ENCODE measurements around the gene DRC7. TPM values are rescaled to one million over a fixed set of nuclear protein-coding genes. Genes with fewer than 3 reads are reported as not detected.

Gene DRC7
- total RNA-seq, 1 donor from 2014 or later = not detected

DNA sequence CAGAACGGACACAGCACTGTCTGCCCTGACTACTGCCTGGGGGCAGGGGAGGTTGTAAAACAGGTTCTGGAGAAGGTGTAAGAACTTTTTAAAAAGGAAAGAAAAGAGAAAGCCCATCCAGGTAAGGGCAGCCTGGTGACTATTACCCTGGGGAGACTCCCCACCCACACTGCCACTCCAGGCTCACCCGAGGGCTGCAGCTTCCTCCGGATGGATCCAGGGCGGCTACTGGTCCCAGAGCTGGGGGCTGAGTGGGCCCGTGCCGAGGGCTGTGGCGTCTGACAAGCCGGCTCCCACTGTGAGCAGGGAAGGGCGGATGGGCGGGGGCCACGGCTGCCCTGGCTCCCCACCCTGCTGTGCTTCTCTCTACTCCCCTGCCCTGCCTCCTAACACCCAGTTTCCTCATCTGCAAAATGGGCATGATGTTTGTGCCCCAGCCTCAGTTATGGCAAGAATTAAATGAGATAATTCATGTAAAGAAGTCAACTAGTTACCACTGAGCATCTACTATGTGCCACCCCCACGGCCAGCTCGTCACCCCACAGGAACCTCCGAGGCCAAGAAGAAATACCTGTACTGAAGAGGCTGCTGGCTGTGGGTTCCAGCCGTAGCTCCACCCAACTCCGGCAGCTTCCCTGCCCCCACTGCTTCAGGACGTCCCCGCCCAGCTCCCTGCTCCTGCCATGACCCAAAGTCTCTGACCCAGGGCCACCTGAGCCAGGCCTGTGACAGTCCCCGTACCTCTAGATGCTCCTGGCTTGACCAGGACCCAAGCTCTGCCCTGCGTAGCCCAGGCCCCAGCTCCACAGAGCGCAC lies 65.1 kb downstream of the DRC7 start:
- no peak for DNase-seq (ENCODE audit: extremely low read depth, low read depth, low spot score)

DNA sequence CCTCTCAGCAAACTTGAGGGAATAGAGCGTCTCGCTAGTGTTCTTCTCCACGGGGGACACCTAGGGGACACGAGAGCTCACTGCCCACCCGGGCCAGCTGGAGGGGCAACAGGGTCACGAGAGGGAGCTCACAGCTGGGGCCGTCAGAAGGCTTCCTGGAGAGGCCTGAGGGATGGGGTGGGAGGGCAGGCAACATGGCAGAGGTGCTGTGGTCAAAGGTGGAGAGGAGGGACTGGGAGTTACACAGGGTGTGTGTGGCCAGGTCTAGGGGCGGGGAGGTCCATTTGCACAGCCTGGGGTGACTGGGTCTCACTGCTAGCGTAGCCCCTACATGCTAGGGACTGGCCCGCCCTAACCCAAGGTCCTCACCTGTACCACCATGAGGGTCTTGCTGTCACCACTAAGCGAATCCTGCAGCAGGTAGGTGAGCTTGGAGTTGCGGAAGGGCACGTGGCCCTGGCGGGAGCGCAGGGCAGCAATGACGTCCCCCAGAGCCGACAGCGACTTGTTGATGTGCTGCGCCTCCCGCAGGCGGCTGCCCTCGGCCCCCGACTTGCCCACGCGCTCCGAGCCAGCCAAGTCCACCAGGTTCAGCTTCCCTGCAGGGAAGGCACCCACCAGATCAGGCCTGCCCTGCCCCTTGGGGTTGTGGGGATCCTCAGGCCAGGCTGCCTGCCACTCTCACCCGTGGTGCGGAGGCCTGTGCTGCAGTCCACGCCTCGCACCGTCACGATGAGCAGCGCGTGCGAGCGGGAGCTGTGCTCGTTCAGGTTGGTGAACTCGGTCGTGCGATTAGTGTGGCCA lies 66.0 kb downstream of the DRC7 start:
- no peak for DNase-seq (ENCODE audit: extremely low read depth, low read depth, low spot score)

DNA sequence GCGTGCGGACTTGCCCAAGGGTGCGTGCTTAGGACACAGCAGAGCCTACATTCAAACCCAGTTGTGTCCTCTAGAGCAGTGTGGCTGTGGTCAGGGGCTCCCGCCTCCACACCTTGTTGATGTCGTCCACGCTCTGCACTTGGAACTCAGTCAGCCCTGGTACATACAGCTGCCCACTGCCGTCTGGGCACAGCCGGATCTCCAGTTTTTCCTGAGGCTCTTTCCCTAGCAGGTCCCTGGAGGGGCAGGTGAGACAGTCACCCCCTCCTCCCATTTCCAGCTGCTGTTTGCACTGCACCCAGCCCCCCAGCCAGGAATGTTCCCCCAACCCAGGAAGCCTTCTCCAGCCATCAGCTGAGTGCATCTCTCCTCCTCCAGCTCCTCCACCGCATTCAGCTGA lies 66.7 kb downstream of the DRC7 start:
- no peak for DNase-seq (ENCODE audit: extremely low read depth, low read depth, low spot score)

DNA sequence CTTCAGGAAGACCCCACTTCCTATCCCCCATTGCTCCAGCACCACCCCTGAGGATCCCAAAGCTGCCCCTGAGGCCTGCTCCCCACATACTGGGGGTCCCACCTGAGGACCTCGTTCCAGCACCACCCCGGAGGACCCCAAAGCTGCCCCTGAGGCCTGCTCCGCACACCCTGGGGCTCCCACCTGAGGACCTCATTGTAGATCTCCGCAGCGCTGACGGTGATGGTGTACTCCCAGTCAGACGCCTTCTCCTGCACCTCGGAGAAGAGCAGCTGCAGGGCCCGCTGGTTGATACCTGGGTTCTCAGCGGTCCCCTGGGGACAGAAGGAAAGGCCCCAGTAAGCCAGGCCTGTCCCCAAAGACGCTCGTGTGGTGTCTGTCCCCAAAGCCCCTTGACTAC lies 67.4 kb downstream of the DRC7 start:
- DNase-seq (ENCODE audit: extremely low read depth, low read depth, low spot score) = no peak

DNA sequence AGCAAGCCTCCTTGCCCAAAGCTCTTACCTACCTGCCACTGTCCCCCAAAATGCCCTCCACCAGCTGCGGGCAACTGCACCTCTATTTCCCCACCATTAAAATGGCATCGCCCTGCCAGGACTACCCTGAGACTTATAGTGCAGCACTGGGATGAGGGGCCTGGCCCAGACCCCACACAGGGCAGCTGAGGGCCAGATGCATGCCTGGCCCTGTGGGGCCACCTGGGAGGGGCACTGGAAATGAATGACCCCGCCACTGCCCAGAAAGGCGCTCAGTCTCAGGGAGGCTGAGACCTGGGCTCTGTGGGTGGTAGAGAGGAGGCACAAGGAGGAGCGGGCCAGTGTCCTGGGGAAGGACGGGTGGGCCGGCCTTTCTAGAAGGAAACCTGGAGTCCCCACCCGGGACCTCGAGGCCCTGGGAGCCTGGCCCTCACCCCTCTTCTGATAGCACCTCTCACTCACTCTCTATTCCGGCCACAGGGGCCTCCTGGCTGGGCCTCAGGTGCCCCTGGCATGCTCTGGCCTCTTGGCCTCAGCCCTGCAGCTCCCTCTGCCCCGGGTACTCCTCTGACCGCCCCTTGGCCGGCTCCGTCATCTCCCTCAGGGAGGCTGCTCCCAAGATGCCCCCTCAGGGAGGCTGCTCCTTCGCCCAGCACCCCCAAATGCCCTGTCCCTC lies 67.9 kb downstream of the DRC7 start:
- DNase-seq (ENCODE audit: extremely low read depth, low read depth, low spot score) = no peak

DNA sequence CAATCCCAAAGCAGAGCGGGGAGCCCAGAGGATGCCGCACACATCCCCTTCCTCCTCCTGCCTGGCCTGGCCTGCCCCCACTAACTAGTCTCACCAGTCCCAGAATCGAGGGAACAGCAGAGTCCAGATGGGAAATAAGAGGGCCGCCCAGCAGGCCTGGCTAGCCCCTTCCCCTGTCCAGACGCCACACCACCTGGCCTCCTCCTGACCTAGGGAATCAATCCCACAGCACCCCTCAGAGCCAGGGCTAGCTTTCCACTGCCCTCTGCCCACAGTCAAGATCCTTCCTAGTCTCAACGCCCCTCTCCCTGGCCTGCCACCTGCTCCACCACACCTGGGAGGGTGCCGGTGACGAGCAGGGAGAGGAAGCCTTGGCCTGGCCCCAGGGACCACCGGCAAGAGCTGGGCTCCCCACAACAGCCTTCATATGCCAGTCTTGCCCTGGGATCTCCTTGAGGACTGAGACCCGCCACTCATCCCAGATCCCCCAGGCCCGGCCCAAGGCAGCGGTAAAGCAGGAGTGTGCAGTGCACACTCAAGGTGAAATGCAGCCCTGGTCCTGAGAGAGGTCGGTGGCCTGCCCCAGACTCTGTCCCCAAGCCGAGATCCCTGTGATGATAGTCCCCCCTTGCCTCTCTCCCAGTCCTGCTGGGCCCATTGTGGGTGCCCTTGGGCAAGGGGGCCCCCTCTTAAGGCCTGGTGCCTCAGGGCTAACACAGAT lies 68.8 kb downstream of the DRC7 start:
- no peak for DNase-seq (ENCODE audit: extremely low read depth, low read depth, low spot score)

DNA sequence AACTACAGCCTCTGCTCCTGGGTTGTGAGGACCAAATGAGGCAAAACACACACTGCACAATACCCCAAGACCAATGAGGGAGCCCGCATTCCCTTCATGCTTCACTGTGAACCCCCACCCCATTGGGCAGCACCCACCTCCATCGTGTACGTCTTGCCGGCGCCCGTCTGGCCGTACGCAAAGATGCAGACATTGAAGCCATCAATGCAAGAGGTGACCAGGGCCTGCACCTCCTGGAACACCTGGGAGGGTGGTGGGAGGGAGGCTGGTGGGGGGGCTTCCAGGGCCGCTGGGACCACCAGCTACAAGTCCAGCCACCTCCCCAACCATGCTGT lies 69.4 kb downstream of the DRC7 start:
- DNase-seq (ENCODE audit: extremely low read depth, low read depth, low spot score) = no peak

DNA sequence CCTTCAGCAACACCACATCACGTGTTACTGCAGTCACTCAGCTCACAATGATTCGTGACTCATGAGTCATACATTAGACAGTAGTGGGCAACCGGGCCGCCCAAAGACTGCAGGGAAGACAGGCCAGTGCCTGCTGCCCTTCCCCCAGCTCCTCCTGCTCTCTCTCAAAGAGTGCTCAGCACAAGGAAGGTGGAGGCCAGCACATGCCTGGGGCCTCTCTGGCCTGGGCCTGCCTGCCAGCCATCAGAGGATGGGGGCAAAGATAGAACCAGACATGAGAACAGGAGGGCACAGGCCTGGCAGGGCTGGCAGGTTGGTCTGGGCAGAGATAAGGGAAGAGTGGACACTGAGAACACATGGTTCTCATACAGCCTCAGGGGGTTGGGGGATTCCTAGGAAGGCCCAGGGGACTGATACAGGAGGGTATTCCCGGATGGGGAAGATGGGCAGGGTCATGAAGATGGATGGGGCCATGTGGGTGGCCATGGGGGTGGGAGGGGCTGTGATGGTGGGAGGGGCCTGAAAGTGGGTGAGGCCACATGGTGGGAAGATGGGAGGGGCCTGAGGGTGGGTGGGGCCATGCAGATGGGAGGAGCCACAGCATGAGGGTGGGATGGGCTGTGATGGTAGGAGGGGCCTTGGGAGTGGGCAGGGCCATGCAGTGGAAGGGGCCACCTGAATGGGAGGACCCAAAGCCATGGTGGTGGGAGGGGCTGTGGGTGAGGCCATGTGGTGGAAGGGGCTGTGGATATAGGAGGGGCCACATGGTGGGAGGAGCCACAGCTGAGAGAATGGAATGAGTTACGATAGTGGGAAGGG lies 69.9 kb downstream of the DRC7 start:
- DNase-seq (ENCODE audit: extremely low read depth, low read depth, low spot score) = no peak

DNA sequence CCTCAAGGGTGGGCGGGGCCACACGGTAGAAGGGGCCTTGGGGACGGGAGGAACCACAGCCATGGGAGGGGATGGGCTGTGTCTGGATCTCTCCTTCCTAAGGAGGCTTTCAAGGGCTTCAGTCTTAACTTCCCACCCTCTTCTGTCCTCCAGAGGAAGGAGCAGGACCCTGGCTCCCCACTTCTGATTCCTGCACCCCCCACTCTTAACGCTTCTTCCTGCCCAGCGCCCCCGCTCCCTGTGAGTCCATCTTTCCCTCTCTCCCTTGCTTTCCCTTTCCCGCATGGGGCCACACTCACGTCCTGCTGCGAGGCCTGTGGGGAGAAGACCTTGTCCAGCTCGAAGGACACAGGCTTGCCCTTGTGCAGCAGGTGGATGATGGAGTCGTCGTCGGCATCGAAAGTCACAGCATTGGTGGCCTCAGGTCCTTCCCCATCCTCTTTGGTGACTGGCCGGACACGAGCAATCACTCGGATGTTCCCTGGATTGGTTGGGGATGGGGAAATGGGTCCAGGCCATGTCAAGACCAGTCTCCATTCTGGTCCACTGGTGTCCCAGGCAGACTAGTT lies 70.6 kb downstream of the DRC7 start:
- DNase-seq (ENCODE audit: extremely low read depth, low read depth, low spot score) = no peak

DNA sequence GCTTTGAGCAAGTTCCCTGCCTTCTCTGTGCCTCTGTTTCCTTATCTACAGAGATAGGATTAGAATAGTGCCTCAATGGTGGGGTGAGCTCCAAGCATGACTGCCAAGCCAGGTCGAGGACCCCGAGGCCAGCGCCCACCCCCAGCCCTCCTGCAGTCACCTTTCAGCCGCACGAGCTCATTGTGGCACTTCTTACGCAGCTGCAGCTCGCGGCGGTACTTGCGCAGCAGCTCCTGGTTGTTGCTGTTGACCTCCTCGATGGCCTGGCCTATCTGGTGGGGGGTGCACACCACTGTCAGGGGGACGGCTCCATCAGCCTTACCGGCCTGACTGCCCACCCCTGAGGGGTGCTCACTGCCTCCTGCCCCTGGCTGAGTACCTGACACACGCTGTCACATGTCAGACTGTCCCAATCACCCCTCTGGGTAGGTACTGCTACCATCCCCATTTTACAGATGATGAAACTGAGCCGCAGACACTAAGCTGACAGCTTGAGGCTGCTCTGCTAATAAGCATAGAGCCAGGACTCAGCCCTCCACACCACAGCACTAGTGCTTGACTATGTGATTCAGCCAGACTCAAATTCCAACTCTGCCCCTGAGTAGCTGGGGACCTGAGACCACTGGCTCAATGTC lies 72.2 kb downstream of the DRC7 start:
- DNase-seq (ENCODE audit: extremely low read depth, low read depth, low spot score) = no peak

DNA sequence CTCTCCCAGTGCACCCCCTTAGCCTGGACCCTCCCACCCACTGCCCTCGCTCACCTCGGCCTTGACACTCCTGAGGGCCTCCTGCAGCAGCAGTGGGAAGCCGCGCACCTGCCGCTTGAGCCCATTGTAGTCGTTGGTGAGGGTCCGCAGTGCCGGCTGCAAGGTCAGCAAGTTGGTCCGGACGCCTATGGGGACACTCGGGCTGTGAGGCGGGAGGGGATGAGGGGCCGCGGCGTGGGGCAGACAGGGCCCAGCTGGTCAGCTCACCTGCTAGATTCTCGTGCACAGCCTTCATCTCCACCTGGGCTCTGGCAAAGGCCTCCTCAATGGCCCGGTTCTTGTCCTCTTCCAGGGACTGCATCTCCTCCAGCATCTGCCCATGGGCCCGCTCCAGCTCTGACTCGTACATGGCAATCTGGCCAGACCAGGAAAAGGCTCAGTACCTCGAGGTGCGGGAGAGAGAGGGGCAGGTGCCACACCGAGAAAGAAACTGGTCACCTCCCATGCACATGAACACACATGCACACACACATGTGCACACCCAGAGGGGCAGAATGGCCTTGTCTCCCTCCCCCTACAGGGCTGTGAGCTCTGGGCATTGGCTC lies 75.0 kb downstream of the DRC7 start:
- no peak for DNase-seq (ENCODE audit: extremely low read depth, low read depth, low spot score)

DNA sequence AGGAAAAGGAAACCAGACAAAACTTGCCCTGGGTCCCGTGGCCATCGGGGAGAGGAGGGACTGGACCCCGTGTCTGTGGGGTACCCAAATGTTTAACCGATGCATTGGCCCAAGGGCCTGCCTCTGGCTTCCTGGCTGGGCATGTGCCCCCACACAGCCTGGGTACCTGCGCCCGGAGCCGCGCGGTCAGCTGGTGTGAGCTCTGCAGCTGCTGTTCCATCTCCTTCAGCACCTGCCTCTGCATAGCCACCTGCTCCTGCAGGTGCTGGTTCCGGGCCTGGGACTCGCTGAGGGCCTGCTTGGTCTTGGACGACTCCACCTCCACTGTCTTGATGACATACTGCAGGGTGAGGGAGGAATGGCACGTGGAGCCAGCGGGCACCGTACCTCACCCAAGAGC lies 75.8 kb downstream of the DRC7 start:
- no peak for DNase-seq (ENCODE audit: extremely low read depth, low read depth, low spot score)

DNA sequence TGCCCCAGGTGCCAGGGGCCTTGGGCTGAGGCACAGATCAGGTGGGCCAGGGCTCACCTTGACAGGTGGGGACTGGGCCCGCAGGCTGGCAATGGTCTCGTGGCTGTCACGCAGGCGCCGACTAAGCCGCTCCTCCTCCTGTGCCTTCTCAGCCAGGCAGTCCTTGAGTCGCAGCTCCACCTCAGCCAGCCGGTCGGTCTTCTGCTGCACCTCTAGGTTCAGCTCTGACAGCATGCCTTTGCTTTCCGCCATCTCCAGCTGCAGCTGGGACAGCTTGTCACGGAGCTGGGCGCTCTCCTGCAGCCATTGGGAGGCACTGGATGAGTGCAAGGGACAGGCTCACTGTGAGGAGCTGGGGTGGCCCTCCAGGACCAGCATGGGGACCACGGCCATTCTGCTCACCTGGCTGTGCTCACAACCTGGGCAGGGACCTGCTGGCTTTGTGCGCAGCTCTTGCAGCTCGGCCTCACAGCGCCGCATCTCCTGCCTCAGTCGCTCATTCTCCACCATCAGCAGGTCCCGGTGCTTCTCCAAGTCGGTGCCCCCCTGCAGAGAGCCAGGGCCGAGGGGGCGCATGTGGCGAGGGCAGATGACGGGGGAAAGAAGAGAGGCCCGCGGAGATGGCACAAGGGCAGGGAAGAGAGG lies 76.7 kb downstream of the DRC7 start:
- no peak for DNase-seq (ENCODE audit: extremely low read depth, low read depth, low spot score)

DNA sequence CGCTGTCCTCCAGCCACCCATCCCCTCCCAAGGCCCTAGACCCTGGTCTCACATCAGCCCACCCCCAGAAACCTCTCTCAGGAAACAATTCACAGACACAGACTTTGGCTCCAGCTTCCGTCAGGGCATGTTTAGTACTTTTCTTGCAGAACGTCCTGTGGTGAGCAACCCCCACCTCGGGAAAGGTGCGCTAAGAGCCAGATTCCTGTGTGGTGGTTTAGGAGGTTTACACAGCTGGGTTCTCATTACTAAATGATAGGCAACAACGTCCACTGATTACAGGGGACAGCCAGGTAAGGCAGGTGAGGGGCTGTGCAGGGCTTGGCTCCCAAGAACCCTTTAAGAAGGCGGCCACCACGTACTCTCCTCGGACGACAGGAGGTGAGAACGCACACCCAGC lies 78.4 kb downstream of the DRC7 start:
- DNase-seq (ENCODE audit: extremely low read depth, low read depth, low spot score) = no peak

DNA sequence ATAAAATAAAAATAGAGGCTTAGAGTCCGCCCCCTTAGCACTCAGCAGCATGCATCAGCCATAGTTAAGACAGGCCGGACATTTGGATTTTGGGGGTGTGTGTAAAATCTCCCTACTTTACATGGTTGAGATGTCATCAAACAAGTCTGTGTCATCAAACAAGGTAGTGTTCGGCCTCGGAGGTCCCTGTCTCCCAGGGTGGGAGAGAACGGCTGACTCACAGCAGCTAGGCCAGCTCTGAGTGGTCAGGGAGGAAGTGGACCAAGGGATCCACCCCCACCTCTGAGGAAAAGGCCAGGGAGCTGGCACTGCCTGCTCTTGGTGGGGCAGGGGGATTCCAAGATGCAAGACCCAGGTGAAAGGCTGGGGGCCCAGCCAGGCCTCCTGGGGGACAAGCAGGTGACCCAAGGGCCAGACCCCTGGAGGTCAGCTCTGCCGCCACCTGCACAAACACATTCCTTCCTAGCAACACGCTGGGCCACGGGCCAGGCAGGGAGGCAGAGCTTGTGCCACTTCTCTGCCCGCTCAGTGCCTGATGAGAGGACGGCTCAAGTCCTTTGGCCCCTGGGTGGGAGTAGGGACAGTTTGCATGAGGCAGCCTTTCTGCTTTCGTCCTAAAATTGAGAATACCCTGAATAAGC lies 79.2 kb downstream of the DRC7 start:
- no peak for DNase-seq (ENCODE audit: extremely low read depth, low read depth, low spot score)

DNA sequence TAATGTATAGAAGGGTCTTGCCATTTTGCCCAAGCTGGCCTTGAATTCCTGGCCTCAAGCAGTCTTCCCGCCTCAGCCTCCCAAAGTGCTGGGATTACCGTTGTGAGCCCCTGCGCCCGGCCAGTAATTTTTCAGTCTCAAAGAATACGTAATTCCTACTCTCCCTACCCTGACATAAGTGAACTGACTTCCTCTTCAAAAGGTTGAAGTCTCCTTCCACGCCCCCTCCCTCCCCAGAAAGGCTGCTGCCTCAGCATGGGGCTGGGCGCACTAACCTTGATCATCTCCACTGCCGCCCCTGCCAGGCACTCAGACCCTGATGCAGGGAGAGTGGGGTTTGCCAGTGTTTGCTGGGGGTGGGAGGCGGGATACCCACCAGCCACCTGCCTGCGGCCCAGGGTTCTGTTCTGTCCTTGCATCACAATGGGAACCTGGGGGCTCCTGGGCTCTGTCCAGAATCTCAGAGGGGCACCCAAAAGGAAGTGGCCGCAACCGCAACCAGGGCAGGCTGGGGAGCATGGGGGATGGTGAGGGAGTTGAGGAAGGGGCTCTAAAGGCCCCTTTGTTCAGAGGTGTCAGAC lies 80.2 kb downstream of the DRC7 start:
- no peak for DNase-seq (ENCODE audit: extremely low read depth, low read depth, low spot score)

DNA sequence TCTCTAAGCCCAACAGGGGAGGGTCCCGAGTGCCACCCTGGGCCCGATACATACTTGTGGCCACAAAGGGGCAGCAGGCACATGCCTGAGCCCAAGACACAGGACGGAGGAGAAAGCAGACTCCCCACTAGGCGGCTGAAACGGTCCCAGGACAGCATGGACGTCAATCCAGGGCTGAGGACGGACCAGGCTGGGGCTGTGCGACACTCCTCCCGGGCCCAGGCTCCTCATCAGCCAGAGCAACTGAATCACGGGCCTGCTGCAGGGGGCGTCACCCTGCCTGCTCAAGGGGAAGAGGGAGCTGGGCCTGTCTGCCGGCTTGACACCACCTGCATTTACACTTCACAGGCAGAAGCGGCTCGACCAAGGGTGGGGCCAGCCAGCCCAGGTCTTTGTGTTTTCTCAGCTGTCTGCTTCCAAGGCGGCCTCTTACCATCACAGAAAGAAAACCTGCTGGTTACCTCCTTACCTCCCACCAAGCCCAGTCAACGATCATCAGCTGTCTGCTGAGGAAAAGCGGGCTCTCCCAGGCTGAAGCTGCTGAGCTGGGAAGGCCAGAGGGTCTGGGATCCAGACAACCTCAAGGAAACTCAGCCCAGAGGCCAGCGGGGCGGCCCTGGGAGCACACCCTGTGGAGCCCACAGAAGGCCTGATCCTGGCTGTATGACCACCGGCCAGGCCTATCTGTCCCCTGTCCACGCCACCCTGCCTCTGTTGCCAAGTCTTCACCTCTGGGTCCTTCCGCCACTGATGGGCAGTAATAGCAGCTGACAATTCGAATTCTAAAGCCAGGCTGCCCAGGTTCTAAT lies 81.3 kb downstream of the DRC7 start:
- DNase-seq (ENCODE audit: extremely low read depth, low read depth, low spot score) = no peak

Data from glomerular endothelial cell (primary cell).